Endothelial cell of umbilical vein (primary cell): ENCODE data around the gene PNLIPRP2.

Experiments used
- EZH2 ChIP-seq: IDR thresholded peaks from 2 replicates; pipeline ENCODE4 v1.6.1; 2012; ENCODE audit warnings: borderline replicate concordance, low read depth, mild to moderate bottlenecking, moderate library complexity, low read length, inconsistent platforms; ENCODE audit not compliant: severe bottlenecking
- FOS ChIP-seq: IDR thresholded peaks from 2 replicates; pipeline ENCODE4 v1.6.1; 2011; ENCODE audit warnings: mild to moderate bottlenecking, low read length, moderate library complexity, borderline replicate concordance; ENCODE audit not compliant: insufficient read depth
- GATA2 ChIP-seq: IDR thresholded peaks from 2 replicates; pipeline ENCODE4 v1.7.0; 2011; ENCODE audit warnings: low read depth, mild to moderate bottlenecking, moderate library complexity, mixed read lengths, low read length; ENCODE audit not compliant: insufficient read length, insufficient read depth
- MYC ChIP-seq: IDR thresholded peaks from one replicate; pipeline ENCODE4 v1.6.1; 2011; ENCODE audit warnings: mild to moderate bottlenecking, low read depth, low read length
- POLR2A ChIP-seq: IDR thresholded peaks from 2 replicates; pipeline ENCODE4 v1.6.1; 2012; ENCODE audit warnings: low read depth, mild to moderate bottlenecking, control low read depth, low read length
- POLR2AphosphoS5 ChIP-seq: IDR thresholded peaks from 2 replicates; pipeline ENCODE4 v1.6.1; 2012; ENCODE audit warnings: low read depth, mild to moderate bottlenecking, control low read depth, low read length, moderate library complexity; ENCODE audit not compliant: insufficient read depth
- TF ChIP-seq, protein P1 (sequence below), 2 donors: IDR thresholded peaks; 1 replicate in 1 of 2; 2 replicates in 1 of 2; pipeline ENCODE4 v1.5.1; 2011; ENCODE audit warnings: low read length in 2 of 2, mild to moderate bottlenecking in 2 of 2, moderate library complexity in 2 of 2, control low read depth in 1 of 2, inconsistent platforms in 1 of 2, low read depth in 1 of 2; ENCODE audit not compliant: insufficient read depth in 1 of 2; ENCODE audit errors: extremely low read depth in 1 of 2
- TF ChIP-seq, protein P2 (sequence below): IDR thresholded peaks from 2 replicates; pipeline ENCODE4 v1.6.1; 2011; ENCODE audit not compliant: insufficient read depth, insufficient read length

DNA sequence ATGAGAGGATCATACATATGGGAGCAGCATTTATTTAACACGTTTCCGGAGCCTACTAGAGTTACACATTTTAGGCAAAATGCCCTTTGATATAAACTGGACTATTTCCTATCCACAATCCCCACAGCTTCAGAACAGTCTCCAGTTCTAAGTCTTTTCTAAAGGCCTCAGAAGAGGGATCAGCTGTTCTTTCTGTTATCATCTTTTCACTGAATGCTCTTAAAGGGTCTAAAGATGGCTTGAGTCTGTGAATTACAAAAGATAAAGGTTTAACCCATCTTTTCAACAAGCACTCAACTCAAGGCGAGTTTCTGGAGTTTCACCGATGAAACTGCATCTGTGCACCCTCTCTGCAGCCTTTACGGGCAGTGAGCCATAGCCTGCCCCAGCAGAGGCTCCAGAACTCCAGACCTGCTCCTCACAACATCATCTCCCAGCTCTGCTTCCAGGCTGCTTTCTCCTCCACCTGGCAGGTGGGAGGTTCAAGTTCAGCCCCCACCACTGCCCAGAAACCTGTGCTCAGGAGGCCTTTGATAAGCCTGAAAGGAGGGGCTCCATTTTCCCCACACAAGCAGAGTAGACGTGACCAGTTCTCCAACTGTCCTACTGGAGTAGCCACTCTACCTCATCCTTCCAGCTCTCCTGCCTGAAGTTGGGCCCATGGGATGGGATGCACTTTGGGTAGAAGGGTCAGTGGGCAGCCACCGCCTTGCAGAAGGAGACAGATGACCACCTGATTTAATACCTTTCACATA, 68.2 kb downstream of the PNLIPRP2 start:
- TF ChIP-seq, protein P1, sequence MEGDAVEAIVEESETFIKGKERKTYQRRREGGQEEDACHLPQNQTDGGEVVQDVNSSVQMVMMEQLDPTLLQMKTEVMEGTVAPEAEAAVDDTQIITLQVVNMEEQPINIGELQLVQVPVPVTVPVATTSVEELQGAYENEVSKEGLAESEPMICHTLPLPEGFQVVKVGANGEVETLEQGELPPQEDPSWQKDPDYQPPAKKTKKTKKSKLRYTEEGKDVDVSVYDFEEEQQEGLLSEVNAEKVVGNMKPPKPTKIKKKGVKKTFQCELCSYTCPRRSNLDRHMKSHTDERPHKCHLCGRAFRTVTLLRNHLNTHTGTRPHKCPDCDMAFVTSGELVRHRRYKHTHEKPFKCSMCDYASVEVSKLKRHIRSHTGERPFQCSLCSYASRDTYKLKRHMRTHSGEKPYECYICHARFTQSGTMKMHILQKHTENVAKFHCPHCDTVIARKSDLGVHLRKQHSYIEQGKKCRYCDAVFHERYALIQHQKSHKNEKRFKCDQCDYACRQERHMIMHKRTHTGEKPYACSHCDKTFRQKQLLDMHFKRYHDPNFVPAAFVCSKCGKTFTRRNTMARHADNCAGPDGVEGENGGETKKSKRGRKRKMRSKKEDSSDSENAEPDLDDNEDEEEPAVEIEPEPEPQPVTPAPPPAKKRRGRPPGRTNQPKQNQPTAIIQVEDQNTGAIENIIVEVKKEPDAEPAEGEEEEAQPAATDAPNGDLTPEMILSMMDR (IDR thresholded peaks at IDR 0.05; ENCODE audit: extremely low read depth in 1 of 2, insufficient read depth in 1 of 2, low read depth in 1 of 2, low read length in 2 of 2), result no peak
- TF ChIP-seq, protein P2, sequence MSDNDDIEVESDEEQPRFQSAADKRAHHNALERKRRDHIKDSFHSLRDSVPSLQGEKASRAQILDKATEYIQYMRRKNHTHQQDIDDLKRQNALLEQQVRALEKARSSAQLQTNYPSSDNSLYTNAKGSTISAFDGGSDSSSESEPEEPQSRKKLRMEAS, result no peak
- TF ChIP-seq EZH2, result no peak
- no peak for TF ChIP-seq POLR2AphosphoS5
- TF ChIP-seq FOS, result no peak
- no peak for TF ChIP-seq GATA2
- no peak for TF ChIP-seq POLR2A
- TF ChIP-seq MYC, result no peak
